OCI-LY3 (cell line): Measurements from ENCODE around the gene NGF.
"Not testable (repeated sequence)": the region's sequence is repeated elsewhere in the genome, so short reads cannot be mapped to it uniquely, and the experiment has no call there.

Source experiments
- H2AFZ ChIP-seq: fragments of 200-600, 300-600 bp; shearing (Covaris generic); 2 replicates; pipeline ENCODE4 v1.6.0; 2014; ENCODE audit warnings: antibody characterized with exemption, low read depth, low read length
- H3K27ac ChIP-seq: fragments of 200-600, 300-600 bp; sonication (generic); 2 replicates; pipeline ENCODE4 v1.5.1; 2014; ENCODE audit warnings: mild to moderate bottlenecking, low read length, moderate library complexity, mixed read lengths
- H3K27me3 ChIP-seq: fragments of 200-600, 300-600 bp; sonication (generic); 2 replicates; pipeline ENCODE4 v1.6.1; 2014; ENCODE audit warnings: low read depth, low read length, mixed read lengths
- H3K36me3 ChIP-seq: fragments of 200-600, 300-600 bp; sonication (generic); replicated peaks from 2 replicates; pipeline ENCODE3; 2014; ENCODE audit warnings: low read depth, low read length, mixed read lengths
- H3K4me1 ChIP-seq: fragments of 300-600, 200-600 bp; sonication (generic); 2 replicates; pipeline ENCODE4 v1.6.1; 2014; ENCODE audit warnings: low read length, mixed read lengths
- H3K4me2 ChIP-seq: fragments of 200-600, 300-600 bp; sonication (generic); 2 replicates; pipeline ENCODE4 v1.6.1; 2014; ENCODE audit warnings: low read length, mixed read lengths
- H3K4me3 ChIP-seq: fragments of 300-600, 200-600 bp; sonication (generic); 2 replicates; pipeline ENCODE4 v1.5.1; 2014; ENCODE audit warnings: antibody characterized with exemption, mild to moderate bottlenecking, low read length, moderate library complexity
- H3K79me2 ChIP-seq: fragments of 300-600, 200-600 bp; shearing (Covaris generic); 2 replicates; pipeline ENCODE4 v1.6.1; 2014; ENCODE audit warnings: mild to moderate bottlenecking, low read length, mixed read lengths
- H3K9ac ChIP-seq: fragments of 300-600, 200-600 bp; shearing (Covaris generic); 2 replicates; pipeline ENCODE4 v1.6.0; 2014; ENCODE audit warnings: mild to moderate bottlenecking, low read length, moderate library complexity
- H3K9me3 ChIP-seq: fragments of 200-600, 300-600 bp; shearing (Covaris generic); 2 replicates; pipeline ENCODE4 v1.6.1; 2014; ENCODE audit warnings: low read length, mixed read lengths; ENCODE audit not compliant: insufficient read depth
- H4K20me1 ChIP-seq: fragments of 200-600, 300-600 bp; sonication (generic); 2 replicates; pipeline ENCODE4 v1.6.1; 2016; ENCODE audit warnings: low read length, mixed read lengths; ENCODE audit not compliant: insufficient read depth
- CTCF ChIP-seq: fragments of 200-600, 300-600 bp; sonication (generic); IDR thresholded peaks from 2 replicates; pipeline ENCODE4 v1.5.1; 2014; ENCODE audit warnings: antibody characterized with exemption, low read length, low read depth
- EZH2phosphoT487 ChIP-seq: fragments of 200-600 bp; shearing (Covaris generic); IDR thresholded peaks from 2 replicates; pipeline ENCODE4 v1.6.1; 2018; ENCODE audit warnings: antibody characterized with exemption, mixed run types, low read depth

Gene NGF

GRCh38 chr1:115310581-115311473 lies 27.2 kb downstream of the NGF start:
- H3K4me1 ChIP-seq = no peaks in the 10 kb centered on the region
- H3K4me2 ChIP-seq = no peak overlapping the region
- no peak for TF ChIP-seq CTCF
- TF ChIP-seq EZH2phosphoT487 = no peak
- no peaks in the 10 kb centered on the region for H4K20me1 ChIP-seq
- H3K4me3 ChIP-seq = no peak overlapping the region
- no peak overlapping the region for H2AFZ ChIP-seq
- H3K9ac ChIP-seq = no peak overlapping the region
- no peak overlapping the region for H3K27ac ChIP-seq
- no peaks in the 10 kb centered on the region for H3K36me3 ChIP-seq
- no peaks in the 10 kb centered on the region for H3K9me3 ChIP-seq
- no peaks in the 10 kb centered on the region for H3K27me3 ChIP-seq
- H3K79me2 ChIP-seq = no peaks in the 10 kb centered on the region

- H3K79me2 ChIP-seq, H4K20me1 ChIP-seq: not testable (repeated sequence)
Observed at GRCh38 chr1:115309504-115309903, 28.5 kb downstream of the NGF start.

GRCh38 chr1:115308969-115309368 lies 29.1 kb downstream of the NGF start:
- no peak for TF ChIP-seq EZH2phosphoT487
- TF ChIP-seq CTCF = no peak
- Histone ChIP-seq H3K4me2 (no peak overlapping the region), H3K36me3 (no peaks in the 10 kb centered on the region), H3K27me3 (no peaks in the 10 kb centered on the region), H3K4me1 (no peaks in the 10 kb centered on the region), H3K4me3 (no peak overlapping the region), H3K27ac (no peak overlapping the region), H4K20me1 (no peaks in the 10 kb centered on the region), H3K9ac (no peak overlapping the region), H2AFZ (no peak overlapping the region), H3K9me3 (no peaks in the 10 kb centered on the region), H3K79me2 (no peaks in the 10 kb centered on the region)

More at GRCh38 chr1:115309504-115309903, 28.5 kb downstream of the NGF start:
- not testable (repeated sequence) for H3K9ac ChIP-seq, H3K4me1 ChIP-seq, H3K27me3 ChIP-seq, H3K9me3 ChIP-seq, H3K27ac ChIP-seq, H3K36me3 ChIP-seq, H2AFZ ChIP-seq, H3K4me2 ChIP-seq, H3K4me3 ChIP-seq

GRCh38 chr1:115307661-115308060 lies 30.4 kb downstream of the NGF start:
- TF ChIP-seq CTCF = no peak
- no peak for TF ChIP-seq EZH2phosphoT487
- H2AFZ ChIP-seq = no peak overlapping the region
- H3K27ac ChIP-seq = no peak overlapping the region
- no peak overlapping the region for H3K4me2 ChIP-seq
- H3K36me3 ChIP-seq = no peaks in the 10 kb centered on the region
- no peaks in the 10 kb centered on the region for H3K4me1 ChIP-seq
- H3K79me2 ChIP-seq = no peaks in the 10 kb centered on the region
- no peaks in the 10 kb centered on the region for H3K9me3 ChIP-seq
- no peak overlapping the region for H3K9ac ChIP-seq
- H3K27me3 ChIP-seq = no peaks in the 10 kb centered on the region
- no peak overlapping the region for H3K4me3 ChIP-seq
- H4K20me1 ChIP-seq = no peaks in the 10 kb centered on the region
